HEK293 (cell line): ENCODE measurements around the gene BRAT1.

ENCODE experiments used
- CTCF ChIA-PET: fragments of 350-600 bp; formaldehyde crosslinking; extraction: SDS; loops from one replicate; lab custom pipeline; 2021; ENCODE audit warnings: antibody characterized with exemption; lab: Yijun Ruan, JAX
- POLR2A ChIA-PET: fragments of 300-600 bp; formaldehyde crosslinking; extraction: SDS; loops from one replicate; lab custom pipeline; 2020; ENCODE audit warnings: antibody characterized with exemption, inconsistent platforms; lab: Yijun Ruan, JAX
- H3K27ac ChIP-seq: fragments of 200-500 bp; sonication (Bioruptor generic); 2 replicates; pipeline ENCODE4 v1.5.1; 2014; ENCODE audit warnings: low read depth, low read length, control low read depth, inconsistent platforms; ENCODE audit errors: extremely low read depth
- H3K36me3 ChIP-seq, 2 experiments: fragments of 200-500 bp in 1 of 2; sonication (Bioruptor generic) in 1 of 2; 1 replicate in 1 of 2; 2 replicates in 1 of 2; pipeline ENCODE4 v1.5.1; 2014 to 2017; ENCODE audit warnings: inconsistent platforms in 2 of 2, low read length in 2 of 2; ENCODE audit not compliant: control insufficient read depth in 2 of 2, insufficient read depth in 1 of 2
- H3K4me1 ChIP-seq: fragments of 200-500 bp; sonication (Bioruptor generic); 2 replicates; pipeline ENCODE4 v1.5.1; 2014; ENCODE audit warnings: mild to moderate bottlenecking, low read length, inconsistent platforms; ENCODE audit not compliant: control insufficient read depth, insufficient read depth
- H3K4me3 ChIP-seq: 2 replicates; pipeline ENCODE4 v1.5.1; 2011; ENCODE audit warnings: low read depth, mild to moderate bottlenecking, control low read depth, low read length, moderate library complexity
- H3K9me3 ChIP-seq: fragments of 200-500 bp; sonication (Bioruptor generic); 2 replicates; pipeline ENCODE4 v1.5.1; 2014; ENCODE audit warnings: low read depth, low read length, inconsistent platforms; ENCODE audit not compliant: control insufficient read depth, insufficient read depth
- EGR2 ChIP-seq: fragments of 450-650 bp; formaldehyde crosslinking; IDR thresholded peaks from 2 replicates; pipeline ENCODE4 v1.5.1; 2016; ENCODE audit warnings: low read depth, missing biosample characterization, missing genetic modification characterization
- GLI4 ChIP-seq: fragments of 450-650 bp; formaldehyde crosslinking; IDR thresholded peaks from 2 replicates; pipeline ENCODE4 v1.5.1; 2016; ENCODE audit warnings: missing biosample characterization, missing genetic modification characterization
- GLIS2 ChIP-seq: fragments of 450-650 bp; formaldehyde crosslinking; IDR thresholded peaks from 2 replicates; pipeline ENCODE4 v1.5.1; 2016; ENCODE audit warnings: missing biosample characterization, missing genetic modification characterization
- IKZF3 ChIP-seq: fragments of 450-650 bp; IDR thresholded peaks from 2 replicates; pipeline ENCODE4 v1.5.0; 2018; ENCODE audit warnings: missing biosample characterization, mild to moderate bottlenecking, missing genetic modification characterization, moderate library complexity
- KLF7 ChIP-seq: fragments of 450-650 bp; formaldehyde crosslinking; IDR thresholded peaks from 2 replicates; pipeline ENCODE4 v1.5.1; 2016; ENCODE audit warnings: missing biosample characterization, missing genetic modification characterization, borderline replicate concordance
- OSR2 ChIP-seq: fragments of 450-650 bp; formaldehyde crosslinking; IDR thresholded peaks from 2 replicates; pipeline ENCODE4 v1.5.1; 2016; ENCODE audit warnings: missing biosample characterization, missing genetic modification characterization
- PRDM1 ChIP-seq: fragments of 450-650 bp; formaldehyde crosslinking; IDR thresholded peaks from 2 replicates; pipeline ENCODE4; 2016; ENCODE audit warnings: missing biosample characterization, missing genetic modification characterization
- SP2 ChIP-seq: fragments of 450-650 bp; formaldehyde crosslinking; IDR thresholded peaks from 2 replicates; pipeline ENCODE4 v1.5.1; 2016; ENCODE audit warnings: missing biosample characterization, missing genetic modification characterization
- ZBTB7A ChIP-seq: fragments of 450-650 bp; formaldehyde crosslinking; IDR thresholded peaks from 2 replicates; pipeline ENCODE4 v1.5.1; 2016; ENCODE audit warnings: low read depth, missing biosample characterization, missing genetic modification characterization
- ZFHX2 ChIP-seq: fragments of 450-650 bp; formaldehyde crosslinking; conservative IDR thresholded peaks from 2 replicates; pipeline ENCODE4 v1.5.1; 2016; ENCODE audit warnings: missing biosample characterization, missing genetic modification characterization
- ZNF146 ChIP-seq: fragments of 450-650 bp; formaldehyde crosslinking; IDR thresholded peaks from 2 replicates; pipeline ENCODE4 v1.5.1; 2016; ENCODE audit warnings: missing biosample characterization, missing genetic modification characterization
- ZNF155 ChIP-seq: fragments of 450-650 bp; formaldehyde crosslinking; IDR thresholded peaks from 2 replicates; pipeline ENCODE4 v1.5.1; 2016; ENCODE audit warnings: missing biosample characterization, missing genetic modification characterization
- ZNF169 ChIP-seq: fragments of 450-650 bp; formaldehyde crosslinking; IDR thresholded peaks from 2 replicates; pipeline ENCODE4 v1.5.1; 2016; ENCODE audit warnings: missing biosample characterization, missing genetic modification characterization
- ZNF211 ChIP-seq: fragments of 450-650 bp; formaldehyde crosslinking; IDR thresholded peaks from 2 replicates; pipeline ENCODE4 v1.5.1; 2016; ENCODE audit warnings: low read depth, missing biosample characterization, missing genetic modification characterization
- ZNF416 ChIP-seq: fragments of 450-650 bp; formaldehyde crosslinking; IDR thresholded peaks from 2 replicates; pipeline ENCODE4 v1.5.1; 2016; ENCODE audit warnings: missing biosample characterization, missing genetic modification characterization
- ZNF473 ChIP-seq: fragments of 450-650 bp; formaldehyde crosslinking; IDR thresholded peaks from 2 replicates; pipeline ENCODE4 v1.5.1; 2017; ENCODE audit warnings: missing biosample characterization, missing genetic modification characterization
- ZNF514 ChIP-seq: fragments of 450-650 bp; formaldehyde crosslinking; IDR thresholded peaks from 2 replicates; pipeline ENCODE4 v1.5.1; 2016; ENCODE audit warnings: missing biosample characterization, missing genetic modification characterization
- ZNF521 ChIP-seq: fragments of 450-650 bp; formaldehyde crosslinking; IDR thresholded peaks from 2 replicates; pipeline ENCODE4 v1.5.1; 2017; ENCODE audit warnings: missing biosample characterization, mild to moderate bottlenecking, missing genetic modification characterization
- ZNF596 ChIP-seq: fragments of 450-650 bp; IDR thresholded peaks from 2 replicates; pipeline ENCODE4 v1.5.0; 2018; ENCODE audit warnings: missing biosample characterization, mild to moderate bottlenecking, missing genetic modification characterization, moderate library complexity
- ZNF610 ChIP-seq: fragments of 450-650 bp; formaldehyde crosslinking; IDR thresholded peaks from 2 replicates; pipeline ENCODE4 v1.5.1; 2016; ENCODE audit warnings: missing biosample characterization, missing genetic modification characterization, borderline replicate concordance
- ZNF692 ChIP-seq: fragments of 450-650 bp; formaldehyde crosslinking; IDR thresholded peaks from 2 replicates; pipeline ENCODE4 v1.5.1; 2016; ENCODE audit warnings: missing biosample characterization, missing genetic modification characterization
- ZNF707 ChIP-seq: fragments of 450-650 bp; formaldehyde crosslinking; IDR thresholded peaks from 2 replicates; pipeline ENCODE4 v1.5.1; 2016; ENCODE audit warnings: missing biosample characterization, missing genetic modification characterization
- ZNF776 ChIP-seq: fragments of 450-650 bp; formaldehyde crosslinking; IDR thresholded peaks from 2 replicates; pipeline ENCODE4 v1.5.0; 2017; ENCODE audit warnings: missing biosample characterization, missing genetic modification characterization, borderline replicate concordance
- ZNF830 ChIP-seq: fragments of 450-650 bp; IDR thresholded peaks from 2 replicates; pipeline ENCODE4 v1.5.0; 2018; ENCODE audit warnings: missing biosample characterization, missing genetic modification characterization, low read depth, mild to moderate bottlenecking, moderate library complexity
- ZNF837 ChIP-seq: fragments of 450-650 bp; formaldehyde crosslinking; IDR thresholded peaks from 2 replicates; pipeline ENCODE4 v1.5.1; 2016; ENCODE audit warnings: missing biosample characterization, missing genetic modification characterization
- TF ChIP-seq, protein P1 (sequence below): fragments of 450-650 bp; formaldehyde crosslinking; IDR thresholded peaks from 2 replicates; pipeline ENCODE4 v1.5.1; 2016; ENCODE audit warnings: missing biosample characterization, missing genetic modification characterization, low read depth
- TF ChIP-seq, protein P2 (sequence below): fragments of 450-650 bp; formaldehyde crosslinking; IDR thresholded peaks from 2 replicates; pipeline ENCODE4 v1.5.1; 2016; ENCODE audit warnings: missing biosample characterization, missing genetic modification characterization, low read depth

BRAT1 gene

GRCh38 chr7:2587134-2587533, 31.8 kb upstream of the BRAT1 start:
- Histone ChIP-seq H3K9me3 (no peaks in the 10 kb centered on the region), H3K36me3 (peaks cover 0 to 50% of the 10 kb centered on the region in 2 experiments; a peak in 2 of 3 replicates), H3K4me1 (no peaks in the 10 kb centered on the region), H3K27ac (no peak overlapping the region), H3K4me3 (no peak overlapping the region)
- CTCF ChIA-PET: no interaction called here
- TF ChIP-seq ZNF473 (tag by site-specific recombination): no peak
- no peak for TF ChIP-seq ZNF610 (tag by site-specific recombination)
- no peak for TF ChIP-seq OSR2 (tag by site-specific recombination)
- peak; percentile 55 for TF ChIP-seq ZFHX2
- TF ChIP-seq GLIS2 (tag by site-specific recombination): peak; percentile 18; the same call in 1 of the 2 replicates
- no peak for TF ChIP-seq ZNF707
- TF ChIP-seq ZNF776 (tag by site-specific recombination): no peak
- peak; percentile 57 for TF ChIP-seq EGR2 (tag by site-specific recombination)
- no peak for TF ChIP-seq ZNF146 (tag by site-specific recombination)
- POLR2A ChIA-PET: no interaction called here

DNA sequence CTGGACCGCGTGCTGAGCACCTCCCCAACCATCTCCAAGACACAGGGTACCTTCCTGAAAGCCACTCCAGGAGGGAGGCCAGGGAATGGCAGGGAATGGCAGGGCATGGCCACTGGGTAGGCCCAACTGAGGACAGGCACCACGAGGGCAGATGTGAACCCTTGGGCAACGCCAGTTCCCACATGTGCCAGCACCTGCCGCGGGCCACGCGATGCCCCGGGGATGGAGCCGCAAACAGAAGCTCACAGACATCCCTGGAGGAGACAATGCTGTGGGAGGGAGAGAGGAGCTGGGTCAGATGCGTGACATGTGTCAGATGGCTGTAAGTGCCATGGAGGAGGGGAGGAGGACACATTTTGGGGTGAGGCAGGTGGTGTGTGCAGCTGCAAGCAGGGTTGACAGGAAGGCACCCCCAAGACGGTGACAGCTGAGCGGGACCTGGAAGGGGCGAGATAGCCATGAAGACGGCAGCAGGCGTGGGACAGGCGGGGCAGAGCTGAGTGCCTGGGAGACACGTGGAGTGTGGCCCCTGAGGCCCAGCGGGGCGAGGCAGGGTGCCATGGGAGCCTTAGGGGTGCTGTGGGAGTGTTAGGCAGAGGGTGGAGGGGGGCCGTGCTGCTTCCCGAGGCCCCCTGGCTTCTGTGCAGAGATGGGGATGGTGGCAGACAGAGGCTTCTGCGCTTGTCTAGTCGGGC, 31.1 kb upstream of the BRAT1 start:
- H3K4me3 ChIP-seq: no peak overlapping the region
- H3K27ac ChIP-seq: no peak overlapping the region
- ChIA-PET CTCF (interaction anchor here (1.2 kb wide), 1 partner anchor 84 kb away, joined by 3 read pairs; no protein-coding TSS in a partner anchor), POLR2A (no interaction called here)
- TF ChIP-seq ZNF596 (tag by site-specific recombination): no peak
- TF ChIP-seq GLIS2 (tag by site-specific recombination): 0 out of 2 replicates have a peak, but pooled peaks have one; percentile 8
- peaks cover 0 to 48% of the 10 kb centered on the region in 2 experiments; a peak in 2 of 3 replicates for H3K36me3 ChIP-seq
- H3K4me1 ChIP-seq: no peaks in the 10 kb centered on the region
- no peaks in the 10 kb centered on the region for H3K9me3 ChIP-seq

- TF ChIP-seq ZNF169 (tag by site-specific recombination) (no peak), ZNF837 (tag by site-specific recombination) (no peak), ZNF692 (no peak), ZNF211 (tag by site-specific recombination) (no peak), KLF7 (tag by site-specific recombination) (no peak), ZNF830 (tag by site-specific recombination) (no peak), PRDM1 (tag by site-specific recombination) (no peak), ZNF596 (tag by site-specific recombination) (no peak), ZNF514 (tag by site-specific recombination) (no peak), GLI4 (tag by site-specific recombination) (no peak), SP2 (tag by site-specific recombination) (no peak), ZNF776 (tag by site-specific recombination) (no peak), ZBTB7A (tag by site-specific recombination) (no peak), ZNF155 (tag by site-specific recombination) (no peak), ZNF416 (tag by site-specific recombination) (no peak), IKZF3 (tag by site-specific recombination) (no peak), ZNF521 (tag by site-specific recombination) (no peak)
- TF ChIP-seq, protein P1, sequence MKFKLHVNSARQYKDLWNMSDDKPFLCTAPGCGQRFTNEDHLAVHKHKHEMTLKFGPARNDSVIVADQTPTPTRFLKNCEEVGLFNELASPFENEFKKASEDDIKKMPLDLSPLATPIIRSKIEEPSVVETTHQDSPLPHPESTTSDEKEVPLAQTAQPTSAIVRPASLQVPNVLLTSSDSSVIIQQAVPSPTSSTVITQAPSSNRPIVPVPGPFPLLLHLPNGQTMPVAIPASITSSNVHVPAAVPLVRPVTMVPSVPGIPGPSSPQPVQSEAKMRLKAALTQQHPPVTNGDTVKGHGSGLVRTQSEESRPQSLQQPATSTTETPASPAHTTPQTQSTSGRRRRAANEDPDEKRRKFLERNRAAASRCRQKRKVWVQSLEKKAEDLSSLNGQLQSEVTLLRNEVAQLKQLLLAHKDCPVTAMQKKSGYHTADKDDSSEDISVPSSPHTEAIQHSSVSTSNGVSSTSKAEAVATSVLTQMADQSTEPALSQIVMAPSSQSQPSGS: no peak
- TF ChIP-seq, protein P2, sequence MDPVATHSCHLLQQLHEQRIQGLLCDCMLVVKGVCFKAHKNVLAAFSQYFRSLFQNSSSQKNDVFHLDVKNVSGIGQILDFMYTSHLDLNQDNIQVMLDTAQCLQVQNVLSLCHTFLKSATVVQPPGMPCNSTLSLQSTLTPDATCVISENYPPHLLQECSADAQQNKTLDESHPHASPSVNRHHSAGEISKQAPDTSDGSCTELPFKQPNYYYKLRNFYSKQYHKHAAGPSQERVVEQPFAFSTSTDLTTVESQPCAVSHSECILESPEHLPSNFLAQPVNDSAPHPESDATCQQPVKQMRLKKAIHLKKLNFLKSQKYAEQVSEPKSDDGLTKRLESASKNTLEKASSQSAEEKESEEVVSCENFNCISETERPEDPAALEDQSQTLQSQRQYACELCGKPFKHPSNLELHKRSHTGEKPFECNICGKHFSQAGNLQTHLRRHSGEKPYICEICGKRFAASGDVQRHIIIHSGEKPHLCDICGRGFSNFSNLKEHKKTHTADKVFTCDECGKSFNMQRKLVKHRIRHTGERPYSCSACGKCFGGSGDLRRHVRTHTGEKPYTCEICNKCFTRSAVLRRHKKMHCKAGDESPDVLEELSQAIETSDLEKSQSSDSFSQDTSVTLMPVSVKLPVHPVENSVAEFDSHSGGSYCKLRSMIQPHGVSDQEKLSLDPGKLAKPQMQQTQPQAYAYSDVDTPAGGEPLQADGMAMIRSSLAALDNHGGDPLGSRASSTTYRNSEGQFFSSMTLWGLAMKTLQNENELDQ (tag by site-specific recombination): no peak
- CTCF ChIA-PET: interaction anchor here (0.5 to 1.2 kb wide), 2 partner anchors 85 to 130 kb away, joined by 3 read pairs; no protein-coding TSS in a partner anchor
These were observed 30.1 kb upstream of the BRAT1 start for GRCh38 chr7:2585446-2585845.

More at GRCh38 chr7:2585446-2585845, 30.1 kb upstream of the BRAT1 start:
- POLR2A ChIA-PET: no interaction called here
- no peaks in the 10 kb centered on the region for H3K9me3 ChIP-seq
- H3K4me1 ChIP-seq: no peaks in the 10 kb centered on the region
- no peak overlapping the region for H3K27ac ChIP-seq
- no peak overlapping the region for H3K4me3 ChIP-seq
- peaks cover 0 to 39% of the 10 kb centered on the region in 2 experiments; a peak in 2 of 3 replicates for H3K36me3 ChIP-seq
